Panc1 (cell line): Measurements from ENCODE around the gene TM2D1. TPM values are rescaled to one million over a fixed set of nuclear protein-coding genes. Genes with fewer than 3 reads are reported as not detected.

Source experiments
- ATAC-seq: fragments of 200-7000 bp; cut with Tn5 transposase; 2 replicates; pipeline ENCODE4 v1.9.1; 2020; ENCODE audit warnings: mild to moderate bottlenecking, moderate library complexity
- BruUV-seq: library from RNA; stranded (reverse); fragments of 400-500 nt; replicated peaks from 2 replicates; lab custom pipeline; 2021; lab: Mats Ljungman, UMichigan
- CTCF ChIA-PET: fragments of 300-600 bp; sonication (Branson Sonifier 250); formaldehyde crosslinking; loops from one replicate; lab custom pipeline; 2022; ENCODE audit warnings: antibody characterized with exemption; lab: Charles Lee
- POLR2A ChIA-PET: fragments of 300-600 bp; sonication (Branson Sonifier 250); formaldehyde crosslinking; loops from one replicate; lab custom pipeline; 2022; ENCODE audit warnings: antibody characterized with exemption; lab: Charles Lee
- DNase-seq: peaks from one replicate; pipeline ENCODE4 v3.0.0-alpha.2; 2010; ENCODE audit warnings: low read depth, low spot score
- H3K27ac ChIP-seq: 2 replicates; pipeline ENCODE4 v1.5.1; 2011; ENCODE audit warnings: mild to moderate bottlenecking, low read length, inconsistent platforms
- H3K27me3 ChIP-seq: fragments of 200-500 bp; sonication (Bioruptor generic); 2 replicates; pipeline ENCODE4 v1.6.0; 2014; ENCODE audit warnings: low read length, inconsistent platforms; ENCODE audit not compliant: control insufficient read depth, insufficient read depth
- H3K36me3 ChIP-seq: fragments of 200-500 bp; sonication (Bioruptor generic); 2 replicates; pipeline ENCODE4 v1.5.1; 2014; ENCODE audit warnings: inconsistent platforms, mild to moderate bottlenecking, low read length, moderate library complexity; ENCODE audit not compliant: control insufficient read depth, insufficient read depth
- H3K4me1 ChIP-seq: 2 replicates; pipeline ENCODE4 v1.5.1; 2011; ENCODE audit warnings: inconsistent platforms, mild to moderate bottlenecking, low read length, moderate library complexity; ENCODE audit not compliant: control insufficient read depth, insufficient read depth
- H3K4me3 ChIP-seq, 2 experiments: 2 replicates each; pipeline ENCODE4 v1.5.1; 2011 to 2012; ENCODE audit warnings: low read depth in 2 of 2, low read length in 2 of 2, mild to moderate bottlenecking in 2 of 2, inconsistent platforms in 1 of 2, moderate library complexity in 1 of 2
- H3K9me3 ChIP-seq: fragments of 200-500 bp; sonication (Bioruptor generic); 2 replicates; pipeline ENCODE4 v1.5.1; 2014; ENCODE audit warnings: low read depth, mild to moderate bottlenecking, inconsistent platforms, low read length, moderate library complexity; ENCODE audit not compliant: control insufficient read depth, insufficient read depth
- CTCF ChIP-seq: fragments of 450-650 bp; IDR thresholded peaks from 2 replicates; pipeline ENCODE4 v1.5.1; 2017; ENCODE audit warnings: mild to moderate bottlenecking
- POLR2AphosphoS5 ChIP-seq: IDR thresholded peaks from 2 replicates; pipeline ENCODE4 v1.6.1; 2012; ENCODE audit warnings: mild to moderate bottlenecking, low read depth, low read length, moderate library complexity
- REST ChIP-seq, 2 experiments: IDR thresholded peaks; 2 replicates each; pipeline ENCODE4 v1.6.1; 2011 to 2012; ENCODE audit warnings: low read depth in 2 of 2, control low read depth in 1 of 2, low read length in 1 of 2, mild to moderate bottlenecking in 1 of 2, moderate library complexity in 1 of 2; ENCODE audit not compliant: insufficient read depth in 1 of 2
- SIN3A ChIP-seq: IDR thresholded peaks from 2 replicates; pipeline ENCODE4 v1.6.1; 2012; ENCODE audit warnings: low read depth, mild to moderate bottlenecking, low read length, moderate library complexity, borderline replicate concordance; ENCODE audit not compliant: insufficient read depth
- TCF7L2 ChIP-seq: IDR thresholded peaks from 2 replicates; pipeline ENCODE4 v1.6.1; 2011; ENCODE audit warnings: mild to moderate bottlenecking, low read depth, low read length, inconsistent platforms
- in situ Hi-C: cut with HindIII; loops from 2 replicates; pipeline ENCODE4 v1.10.0; 2016; ENCODE audit warnings: low sequenced_read_pairs, low pct_unique_long_range_greater_than_20kb
- intact Hi-C: fragments of 100-400 bp; cut with micrococcal nuclease; formaldehyde crosslinking; loops from one replicate; pipeline ENCODE4 v1.10.0; 2022; ENCODE audit not compliant: unreplicated experiment
- total RNA-seq: library from RNA; stranded (reverse); gene quantifications from one replicate; pipeline ENCODE4 v1.2.1, GENCODE V29; 2021; ENCODE audit not compliant: unreplicated experiment

Gene TM2D1
- total RNA-seq, 1 experiment from 2014 or later, result 43.2 TPM

GRCh38 chr1:61645476-61645875, 79.5 kb downstream of the TM2D1 start:
- Histone ChIP-seq H3K27me3 (no peaks in the 10 kb centered on the region), H3K4me3 (no peak overlapping the region), H3K36me3 (no peaks in the 10 kb centered on the region), H3K9me3 (no peaks in the 10 kb centered on the region), H3K27ac (no peak overlapping the region), H3K4me1 (peaks cover 3% of the 10 kb centered on the region; the same call in 1 of the 2 replicates)
- no peak for DNase-seq
- no TSS peak for BruUV-seq
- CTCF ChIA-PET, result no interaction called here
- TF ChIP-seq TCF7L2 (no peak), REST (IDR thresholded peaks at IDR 0.05; ENCODE audit: insufficient read depth in 1 of 2, low read depth in 2 of 2, low read length in 1 of 2) (no peak), POLR2AphosphoS5 (no peak), CTCF (no peak), SIN3A (no peak)
- in situ Hi-C loops, result no loop called here
- no peak for ATAC-seq
- POLR2A ChIA-PET, result no interaction called here
- intact Hi-C loops, result no loop called here

GRCh38 chr1:61644303-61644702, 80.6 kb downstream of the TM2D1 start:
- TF ChIP-seq REST (IDR thresholded peaks at IDR 0.05; ENCODE audit: insufficient read depth in 1 of 2, low read depth in 2 of 2, low read length in 1 of 2), result no peak
- TF ChIP-seq CTCF, result no peak
- TF ChIP-seq POLR2AphosphoS5, result no peak
- TF ChIP-seq TCF7L2, result no peak
- TF ChIP-seq SIN3A, result no peak
- intact Hi-C loops, result no loop called here
- POLR2A ChIA-PET, result no interaction called here
- peaks cover 3% of the 10 kb centered on the region; the same call in 1 of the 2 replicates for H3K4me1 ChIP-seq
- no peak overlapping the region for H3K4me3 ChIP-seq
- in situ Hi-C loops, result no loop called here
- DNase-seq (no peak), ATAC-seq (no peak)
- no TSS peak for BruUV-seq
- no peaks in the 10 kb centered on the region for H3K36me3 ChIP-seq
- CTCF ChIA-PET, result no interaction called here
- H3K9me3 ChIP-seq, result no peaks in the 10 kb centered on the region
- H3K27me3 ChIP-seq, result no peaks in the 10 kb centered on the region
- no peak overlapping the region for H3K27ac ChIP-seq
